HG02970 (cell line): ENCODE measurements around the gene ACAD10.
"Not testable (repeated sequence)": the region's sequence is repeated elsewhere in the genome, so short reads cannot be mapped to it uniquely, and the experiment has no call there.

Experiments
- ATAC-seq: cut with Tn5 transposase; IDR thresholded peaks from one replicate; pipeline ENCODE4 v1.9.1; 2021; ENCODE audit warnings: mild to moderate bottlenecking, moderate library complexity, moderate number of reproducible peaks; ENCODE audit not compliant: unreplicated experiment, low FRiP score

The ACAD10 gene

DNA sequence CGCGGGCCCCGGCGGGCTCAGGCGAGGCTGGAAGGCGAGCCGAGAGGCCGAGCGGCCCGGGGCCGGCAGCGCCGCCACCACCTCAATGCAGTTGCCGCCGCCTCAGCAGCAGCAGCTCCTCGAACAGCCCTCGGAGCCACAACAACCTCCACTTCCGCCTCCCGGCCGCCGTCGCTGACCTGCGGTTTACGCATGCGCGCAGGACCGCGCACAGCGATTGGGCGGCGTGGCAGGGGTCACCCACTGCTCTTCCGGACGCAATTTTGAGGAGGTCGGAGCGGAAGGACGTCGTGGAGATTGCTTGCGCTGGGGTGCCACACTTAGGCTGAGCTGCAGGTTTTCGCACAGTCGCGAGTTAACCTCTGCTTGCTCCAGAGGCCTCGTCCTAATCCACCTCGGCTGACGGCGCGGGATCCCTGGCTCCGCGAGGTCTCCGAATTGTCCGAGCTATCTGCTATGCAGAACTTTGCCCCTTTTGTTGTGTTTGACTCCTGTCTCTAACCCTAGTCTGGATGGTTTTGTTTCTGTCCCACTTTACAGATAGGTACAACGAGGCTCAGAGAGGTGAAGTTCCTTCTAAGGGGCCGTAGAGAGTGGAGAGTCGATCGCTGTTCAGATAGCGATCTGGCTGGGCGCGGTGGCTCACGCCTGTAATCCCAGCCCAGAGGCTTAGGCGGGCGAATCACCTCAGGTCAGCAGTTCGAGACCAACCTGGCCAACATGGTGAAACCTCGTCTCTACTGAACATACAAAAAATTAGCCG, at the start of gene ACAD10, which contains the start of gene BRAP:
TSS of gene ACAD10 (plus strand) at position 243 of the 763 bp plus-strand sequence. CDS start 6,657 bp downstream, outside the sequence.
TSS of gene BRAP (minus strand) at position 146 of the 763 bp plus-strand sequence. CDS start 164 bp downstream, outside the sequence.
- ATAC-seq: peak; percentile 95

- no peak for ATAC-seq
Measured at GRCh38 chr12:111636209-111636945, 49.5 kb upstream of the ACAD10 start.

DNA sequence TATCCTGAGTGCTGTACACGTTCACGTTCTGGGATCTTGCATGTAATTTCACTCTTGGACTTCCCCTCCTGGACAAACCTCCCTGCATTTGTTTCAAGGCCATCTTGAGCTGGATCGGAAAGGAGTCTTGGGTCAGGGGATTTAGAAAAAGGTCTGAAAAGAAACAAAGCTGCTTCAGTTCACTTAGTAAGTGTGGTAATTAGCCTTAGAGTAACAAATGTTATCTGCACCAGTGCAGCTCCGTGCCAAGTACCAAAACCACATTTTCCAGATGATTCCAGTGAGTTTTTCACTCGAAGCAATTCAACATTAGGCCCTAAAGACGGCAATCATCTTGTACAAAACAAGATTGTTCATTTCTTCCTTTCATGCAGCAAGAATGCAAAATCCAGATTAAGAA, 47.3 kb upstream of the ACAD10 start:
- no peak for ATAC-seq

DNA sequence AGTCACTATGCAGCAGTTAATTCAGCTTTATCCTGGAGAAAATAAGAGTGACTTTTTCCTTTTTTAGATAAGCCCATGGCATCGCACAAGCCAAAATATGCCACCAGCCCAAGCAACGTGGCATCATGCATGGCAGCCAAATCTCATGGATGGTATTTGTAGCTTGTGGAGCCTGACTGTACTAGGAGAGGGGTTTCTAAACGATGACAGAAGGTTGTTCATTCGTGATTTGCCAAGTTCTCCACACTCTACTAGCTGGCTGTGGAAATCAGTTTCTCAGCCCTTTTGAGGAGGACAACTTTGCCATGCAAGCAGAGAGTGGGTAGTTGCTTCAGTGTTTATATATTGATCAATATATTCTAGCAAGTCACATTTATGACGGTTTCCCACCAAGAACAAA, 45.3 kb upstream of the ACAD10 start:
- no peak for ATAC-seq

DNA sequence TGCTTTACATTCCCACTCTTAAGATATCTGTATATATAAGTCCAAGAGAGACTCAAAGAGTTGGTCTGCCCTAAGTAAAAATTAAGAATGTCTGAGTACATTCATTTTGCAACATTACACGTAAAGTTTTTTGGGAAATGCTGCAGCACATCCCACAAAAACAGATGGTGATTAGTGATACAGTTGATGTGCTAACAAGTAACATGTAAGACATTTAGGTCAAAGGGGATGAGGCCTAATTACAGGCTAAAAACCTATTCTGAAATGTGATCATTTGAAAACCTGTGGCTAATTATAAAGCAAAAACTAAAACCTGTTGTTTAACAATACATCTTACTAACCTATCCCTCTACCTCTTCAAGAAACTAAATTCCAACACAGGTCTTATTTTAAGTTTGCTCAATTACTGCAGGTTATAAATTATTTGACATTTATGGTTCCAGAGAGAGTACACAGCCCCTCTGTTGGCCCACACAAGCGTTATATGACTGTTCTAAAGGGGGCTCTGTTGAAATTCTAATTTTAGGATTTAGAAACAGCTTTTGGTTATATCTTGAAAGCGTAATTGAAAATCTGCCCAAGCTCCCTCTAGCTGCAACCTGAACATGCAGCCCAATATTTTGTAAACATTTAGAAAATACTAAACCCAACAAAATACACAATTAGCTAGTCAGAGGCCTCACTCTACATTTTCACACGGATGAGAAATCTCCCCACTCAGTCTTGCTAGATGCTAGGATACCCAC, 43.0 kb upstream of the ACAD10 start:
- no peak for ATAC-seq

DNA sequence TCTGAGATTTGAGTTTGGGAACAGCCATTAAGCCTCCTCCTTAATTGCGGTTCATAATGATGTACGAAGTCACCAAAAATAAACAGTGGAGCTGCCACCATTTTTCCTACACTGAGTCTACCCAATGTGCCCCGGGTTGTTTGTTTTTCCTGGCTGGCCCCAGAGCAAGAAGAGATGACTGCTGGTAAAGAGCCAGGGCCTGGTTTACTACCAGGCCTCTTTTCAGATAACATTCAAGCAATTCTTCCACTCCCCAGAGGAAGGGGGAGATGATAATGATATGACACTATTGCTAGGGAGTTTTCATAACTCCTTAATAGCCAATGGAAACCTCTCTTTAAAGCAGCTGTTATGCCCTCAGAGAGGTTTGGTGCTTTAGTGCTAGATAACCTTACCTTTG, 42.4 kb upstream of the ACAD10 start:
- no peak for ATAC-seq

- ATAC-seq: no peak
Measured at GRCh38 chr12:111645433-111645832, 40.4 kb upstream of the ACAD10 start.

DNA sequence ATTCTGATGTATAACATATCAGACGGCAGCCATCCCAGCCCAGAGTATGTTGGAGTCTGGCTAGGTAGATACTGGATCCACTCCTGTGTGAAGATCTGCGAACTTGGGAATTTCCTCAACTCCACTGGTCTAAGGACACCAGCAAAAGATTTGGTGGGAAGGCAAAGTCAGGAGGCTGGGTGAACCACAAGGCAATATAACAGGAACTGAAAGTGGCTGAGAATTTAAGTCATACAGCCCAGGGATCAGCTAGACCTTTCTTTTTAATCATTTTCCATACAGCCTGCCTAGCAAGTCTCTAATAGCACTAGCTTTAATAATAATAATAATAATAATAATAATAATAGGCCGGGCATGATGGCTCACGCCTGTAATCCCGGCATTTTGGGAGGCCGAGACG, 34.9 kb upstream of the ACAD10 start:
- ATAC-seq: no peak

DNA sequence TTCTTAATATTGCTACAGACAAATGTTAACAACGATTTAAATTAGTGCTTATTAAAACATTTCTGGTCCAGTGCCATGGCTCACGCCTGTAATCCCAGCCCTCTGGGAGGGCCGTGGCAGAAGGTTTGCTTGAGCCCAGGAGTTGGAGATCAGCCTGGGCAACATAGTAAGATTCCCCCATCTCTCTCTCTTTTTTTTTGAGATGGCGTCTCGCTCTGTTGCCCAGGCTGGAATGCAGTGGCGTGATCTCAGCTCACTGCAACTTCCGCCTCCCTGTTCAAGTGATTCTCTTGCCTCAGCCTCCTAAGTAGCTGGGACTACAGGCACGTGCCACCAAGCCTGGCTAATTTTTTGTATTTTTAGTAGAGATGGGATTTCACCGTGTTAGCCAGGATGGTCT, 33.3 kb upstream of the ACAD10 start:
- not testable (repeated sequence) for ATAC-seq

DNA sequence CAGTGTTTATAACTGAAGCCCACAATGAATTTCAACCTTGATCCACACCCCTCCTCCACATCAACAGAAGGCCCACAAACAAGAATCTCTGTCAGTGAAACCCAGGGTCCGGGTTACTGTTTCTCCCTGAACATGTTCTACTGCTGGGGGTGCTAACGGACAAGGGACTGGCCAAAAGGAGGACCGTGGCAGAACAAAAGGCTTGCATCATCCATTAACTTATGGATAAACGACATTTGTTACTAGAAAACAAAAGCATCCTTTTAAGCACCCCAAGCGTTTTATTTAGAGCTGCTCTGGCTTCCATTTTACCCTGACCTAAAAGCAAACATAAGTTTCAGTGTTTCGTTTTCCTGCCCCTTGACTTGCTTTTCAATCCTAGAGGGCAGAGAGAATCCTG, 32.3 kb upstream of the ACAD10 start:
- no peak for ATAC-seq

DNA sequence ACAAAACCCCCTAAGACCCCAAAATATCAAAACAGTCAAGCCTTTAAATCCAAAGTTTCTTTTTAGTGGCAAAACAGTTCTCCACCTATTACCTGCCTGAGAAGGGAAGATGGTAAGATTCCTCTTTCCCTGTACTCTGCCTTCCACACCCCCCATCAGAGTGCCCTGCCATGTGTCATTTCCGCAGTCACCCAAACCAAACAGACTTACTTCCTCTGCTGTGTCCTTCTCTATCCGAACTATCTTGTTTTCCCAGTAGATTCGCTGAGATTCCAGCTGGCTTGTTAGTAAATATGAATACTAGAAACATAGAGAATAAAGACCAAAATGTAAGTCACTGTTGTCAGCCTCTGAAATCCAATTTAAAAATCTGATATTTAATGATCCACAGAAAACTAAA, 30.5 kb upstream of the ACAD10 start:
- no peak for ATAC-seq

- ATAC-seq: no peak
Measured at GRCh38 chr12:111656016-111656415, 29.8 kb upstream of the ACAD10 start.

- no peak for ATAC-seq
Measured at GRCh38 chr12:111664499-111664898, 21.4 kb upstream of the ACAD10 start.

- no peak for ATAC-seq
Measured at GRCh38 chr12:111664961-111665865, 20.6 kb upstream of the ACAD10 start.

- ATAC-seq: no peak
Measured at GRCh38 chr12:111672822-111673381, 13.0 kb upstream of the ACAD10 start.

GRCh38 chr12:111673503-111673902, 12.3 kb upstream of the ACAD10 start:
- ATAC-seq: no peak

- ATAC-seq: no peak
Measured at GRCh38 chr12:111677186-111677585, 8.7 kb upstream of the ACAD10 start.

DNA sequence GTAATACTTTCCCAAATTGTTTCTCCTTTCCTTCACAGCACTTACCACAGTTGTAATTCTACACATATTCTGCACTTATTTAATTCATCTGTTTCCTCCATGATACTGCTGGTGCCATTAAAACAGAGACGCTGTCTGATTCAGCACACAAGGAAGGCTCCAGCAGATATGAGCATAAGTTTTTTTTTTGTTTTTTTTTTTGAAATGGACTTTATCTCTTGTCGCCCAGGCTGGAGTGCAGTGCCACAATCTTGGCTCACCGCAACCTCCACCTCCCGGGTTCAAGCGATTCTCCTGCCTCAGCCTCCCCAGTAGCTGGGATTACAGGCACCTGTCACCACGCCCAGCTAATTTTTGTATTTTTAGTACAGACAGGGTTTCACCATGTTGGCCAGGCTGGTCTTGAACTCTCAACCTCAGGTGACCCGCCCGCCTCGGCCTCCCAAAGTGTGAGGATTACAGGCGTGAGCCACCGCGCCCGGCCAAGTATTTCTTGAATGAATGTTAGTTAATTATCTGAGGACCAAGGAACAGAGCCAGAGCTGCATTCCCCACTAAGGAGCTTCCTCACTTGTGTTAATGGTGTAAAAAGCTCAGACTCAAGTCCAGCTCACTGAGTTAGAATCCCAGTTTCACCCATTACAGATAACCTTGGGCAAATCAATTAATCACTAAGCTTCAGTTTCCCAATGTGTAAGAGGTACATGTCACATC, 1.2 kb upstream of the ACAD10 start:
- ATAC-seq: not testable (repeated sequence)

DNA sequence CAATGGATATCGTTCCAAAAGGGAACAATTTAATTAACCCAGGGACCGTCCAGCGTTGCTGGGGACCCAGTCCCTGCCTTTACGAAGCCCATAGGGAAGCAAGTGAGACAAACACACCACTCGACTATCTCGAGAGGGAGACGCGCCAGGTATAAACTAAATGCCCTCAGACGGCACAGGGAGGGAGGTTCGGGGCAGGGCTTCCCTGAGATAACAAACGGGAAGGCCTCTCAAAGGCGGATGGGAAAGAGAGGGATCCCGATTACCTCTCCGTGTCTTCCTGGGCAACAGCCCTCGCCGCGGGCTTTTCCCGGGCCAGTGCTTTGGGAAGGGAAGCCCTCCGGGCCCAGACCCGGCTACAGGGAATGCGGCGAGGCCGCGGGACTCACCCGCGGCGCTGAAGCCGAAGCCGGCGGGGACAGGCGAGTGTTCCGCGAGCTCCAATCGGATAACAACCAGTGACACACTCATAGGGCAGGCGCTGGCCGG, 487 bp upstream of the ACAD10 start:
- peak; percentile 15 for ATAC-seq
